HCT116 (cell line): ENCODE results near the gene MUC6. TPM values are rescaled to one million over a fixed set of nuclear protein-coding genes. Genes with fewer than 3 reads are reported as not detected.

ENCODE experiments used
- ATAC-seq: fragments of 200-7000 bp; cut with Tn5 transposase; 2 replicates; pipeline ENCODE4 v1.9.1; 2020; ENCODE audit warnings: mild to moderate bottlenecking, moderate library complexity
- BruUV-seq: library from RNA; stranded (reverse); fragments of 400-500 nt; replicated peaks from 2 replicates; lab custom pipeline; 2021; lab: Mats Ljungman, UMichigan
- CTCF ChIA-PET: fragments of 300-600 bp; sonication (Branson Sonifier 250); formaldehyde crosslinking; loops from one replicate; lab custom pipeline; 2021; ENCODE audit warnings: antibody characterized with exemption; lab: Charles Lee
- POLR2A ChIA-PET: fragments of 300-600, 350-600 bp; sonication (Branson Sonifier 250); formaldehyde crosslinking; loops from one replicate; lab custom pipeline; 2021; ENCODE audit warnings: antibody characterized with exemption; lab: Charles Lee
- RAD21 ChIA-PET, 2 experiments: fragments of 300-600 bp; sonication (Branson Sonifier 250); formaldehyde crosslinking; loops; one replicate each; lab custom pipeline; 2023; ENCODE audit warnings: low total read pairs in 2 of 2; ENCODE audit not compliant: uncharacterized antibody in 2 of 2, unreplicated experiment in 2 of 2, low non-redundant PET in 1 of 2; lab: Charles Lee
- DNase-seq: peaks from one replicate; pipeline ENCODE4 v3.0.0-alpha.2; 2010; ENCODE audit warnings: low read depth, low spot score
- H2AFZ ChIP-seq: fragments of 200-600 bp; shearing (Covaris generic), sonication (generic); 2 replicates; pipeline ENCODE4 v1.6.1; 2017; ENCODE audit warnings: low read depth, mixed run types, mixed read lengths, antibody characterized with exemption, low read length; ENCODE audit not compliant: poor library complexity, severe bottlenecking
- H3K27ac ChIP-seq: 2 replicates; pipeline ENCODE4 v1.5.1; 2012; ENCODE audit warnings: low read depth, low read length
- H3K27me3 ChIP-seq: fragments of 200-600 bp; sonication (generic); 2 replicates; pipeline ENCODE4 v1.6.1; 2016; ENCODE audit warnings: mixed run types, low read length, mixed read lengths; ENCODE audit not compliant: insufficient read depth
- H3K36me3 ChIP-seq, 2 experiments: fragments of 200-500 bp in 1 of 2; fragments of 200-600 bp in 1 of 2; sonication (Bioruptor generic) in 1 of 2; sonication (generic) in 1 of 2; 2 replicates each; pipeline versions ENCODE4 v1.5.1 to v1.6.1; 2014 to 2016; ENCODE audit warnings: low read length in 2 of 2, inconsistent platforms in 1 of 2, mixed read lengths in 1 of 2, mixed run types in 1 of 2; ENCODE audit not compliant: insufficient read depth in 2 of 2, control insufficient read depth in 1 of 2
- H3K4me1 ChIP-seq, 2 experiments: fragments of 200-600 bp in 1 of 2; sonication (generic) in 1 of 2; 2 replicates each; pipeline versions ENCODE4 v1.5.1 to v1.6.1; 2012 to 2017; ENCODE audit warnings: low read length in 2 of 2, inconsistent platforms in 1 of 2, mild to moderate bottlenecking in 1 of 2, mixed read lengths in 1 of 2, mixed run types in 1 of 2, moderate library complexity in 1 of 2; ENCODE audit not compliant: insufficient read depth in 2 of 2, control insufficient read depth in 1 of 2
- H3K4me2 ChIP-seq: fragments of 200-600 bp; sonication (generic); 2 replicates; pipeline ENCODE4 v1.6.1; 2017; ENCODE audit warnings: mixed run types, low read length, mixed read lengths
- H3K4me3 ChIP-seq, 2 experiments: fragments of 200-600 bp in 1 of 2; sonication (generic) in 1 of 2; replicated peaks in 1 of 2; 2 replicates each; pipeline ENCODE4 v1.5.1; 2011 to 2016; ENCODE audit warnings: low read length in 2 of 2, control low read depth in 1 of 2, low read depth in 1 of 2, mild to moderate bottlenecking in 1 of 2, mixed read lengths in 1 of 2, mixed run types in 1 of 2
- H3K79me2 ChIP-seq: fragments of 200-600 bp; sonication (generic); 2 replicates; pipeline ENCODE4 v1.6.1; 2017; ENCODE audit warnings: mild to moderate bottlenecking, mixed run types, low read length, moderate library complexity, mixed read lengths; ENCODE audit not compliant: insufficient read depth
- H3K9ac ChIP-seq: fragments of 200-600 bp; sonication (generic); 2 replicates; pipeline ENCODE4 v1.6.1; 2016; ENCODE audit warnings: low read length, mixed read lengths
- H3K9me2 ChIP-seq: fragments of 200-600 bp; sonication (generic), shearing (Covaris generic); 2 replicates; pipeline ENCODE4 v1.6.1; 2017; ENCODE audit warnings: mixed run types, mild to moderate bottlenecking, moderate library complexity; ENCODE audit not compliant: insufficient read depth
- H3K9me3 ChIP-seq, 2 experiments: fragments of 200-500 bp in 1 of 2; fragments of 200-600 bp in 1 of 2; sonication (Bioruptor generic) in 1 of 2; sonication (generic) in 1 of 2; 2 replicates each; pipeline ENCODE4 v1.6.1; 2014 to 2017; ENCODE audit warnings: low read length in 2 of 2, mixed read lengths in 2 of 2, inconsistent platforms in 1 of 2, low read depth in 1 of 2, mild to moderate bottlenecking in 1 of 2, mixed run types in 1 of 2, moderate library complexity in 1 of 2; ENCODE audit not compliant: control insufficient read depth in 1 of 2, insufficient read depth in 1 of 2
- H4K20me1 ChIP-seq: fragments of 200-600 bp; sonication (generic), shearing (Covaris generic); 2 replicates; pipeline ENCODE4 v1.6.1; 2017; ENCODE audit warnings: mixed run types, mild to moderate bottlenecking, moderate library complexity; ENCODE audit not compliant: insufficient read depth
- ELF1 ChIP-seq: IDR thresholded peaks from 2 replicates; pipeline ENCODE4 v1.6.1; 2012; ENCODE audit warnings: low read depth, borderline replicate concordance
- EZH2 ChIP-seq: fragments of 200-600 bp; sonication (generic); IDR thresholded peaks from 2 replicates; pipeline ENCODE4 v1.6.1; 2017; ENCODE audit warnings: antibody characterized with exemption, mixed run types
- EZH2phosphoT487 ChIP-seq: fragments of 200-600 bp; IDR thresholded peaks from 2 replicates; pipeline ENCODE4 v1.6.1; 2018; ENCODE audit warnings: antibody characterized with exemption, borderline replicate concordance
- POLR2A ChIP-seq: IDR thresholded peaks from 2 replicates; pipeline ENCODE4 v1.7.0; 2011; ENCODE audit warnings: borderline replicate concordance; ENCODE audit not compliant: insufficient read depth, insufficient read length; ENCODE audit errors: extremely low read depth
- RAD21 ChIP-seq: IDR thresholded peaks from 2 replicates; pipeline ENCODE4 v1.6.1; 2012; ENCODE audit warnings: low read depth, mild to moderate bottlenecking
- SRF ChIP-seq: IDR thresholded peaks from 2 replicates; pipeline ENCODE4 v1.6.1; 2012; ENCODE audit warnings: low read depth
- TCF7L2 ChIP-seq: IDR thresholded peaks from 2 replicates; pipeline ENCODE4 v1.7.0; 2011; ENCODE audit warnings: borderline replicate concordance, inconsistent platforms; ENCODE audit not compliant: insufficient read depth, insufficient read length; ENCODE audit errors: extremely low read depth
- ZFX ChIP-seq: fragments of 450-650 bp; IDR thresholded peaks from 2 replicates; pipeline ENCODE4 v1.6.1; 2017
- intact Hi-C: fragments of 100-400 bp; cut with micrococcal nuclease; formaldehyde crosslinking; loops from 2 replicates; pipeline ENCODE4 v1.10.0; 2022
- total RNA-seq: library from RNA; stranded (reverse); gene quantifications from one replicate; pipeline ENCODE4 v1.2.1, GENCODE V29; 2021; ENCODE audit not compliant: unreplicated experiment
- TF ChIP-seq, protein P1 (sequence below), 3 experiments: fragments of 200-600 bp in 1 of 3; sonication (generic) in 1 of 3; IDR thresholded peaks in 2 of 3; conservative IDR thresholded peaks in 1 of 3; 2 replicates each; pipeline ENCODE4 v1.5.1; 2012 to 2017; ENCODE audit warnings: low read depth in 2 of 3, low read length in 2 of 3, antibody characterized with exemption in 1 of 3, borderline replicate concordance in 1 of 3, control low read depth in 1 of 3, mild to moderate bottlenecking in 1 of 3, mixed read lengths in 1 of 3, mixed run types in 1 of 3, moderate library complexity in 1 of 3; ENCODE audit not compliant: insufficient read depth in 1 of 3
- TF ChIP-seq, protein P2 (sequence below): IDR thresholded peaks from 2 replicates; pipeline ENCODE4 v1.6.1; 2012; ENCODE audit warnings: low read depth
- TF ChIP-seq, protein P3 (sequence below): IDR thresholded peaks from 2 replicates; pipeline ENCODE4 v1.6.1; 2012

MUC6 gene
- total RNA-seq, 1 experiment from 2014 or later = 0.02 TPM

DNA sequence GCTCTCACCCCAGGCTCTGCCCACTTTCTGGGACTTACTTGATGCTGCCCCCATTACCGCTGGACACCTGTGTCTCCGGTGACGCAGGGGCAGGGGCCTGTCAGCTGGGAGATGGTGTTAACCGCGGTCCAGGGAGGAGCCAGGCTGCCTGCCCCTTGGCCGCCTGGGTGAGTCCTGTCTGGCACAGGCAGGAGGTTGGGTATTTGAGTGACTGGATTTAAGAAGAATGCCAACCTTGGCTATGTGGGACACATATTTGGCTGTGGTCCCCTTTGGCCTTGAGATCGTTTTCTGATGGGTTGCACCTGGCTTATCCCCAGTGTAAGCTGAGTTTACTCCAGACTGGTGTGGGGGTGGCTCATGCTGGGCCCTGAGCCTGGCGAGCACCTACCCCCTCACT, 2.5 kb downstream of the MUC6 start:
- Histone ChIP-seq H3K27ac (no peak overlapping the region), H3K79me2 (no peaks in the 10 kb centered on the region), H3K9me2 (no peaks in the 10 kb centered on the region), H3K9ac (no peak overlapping the region), H3K9me3 (no peaks in the 10 kb centered on the region; a peak in 1 of 4 replicates), H4K20me1 (no peaks in the 10 kb centered on the region), H3K27me3 (no peaks in the 10 kb centered on the region), H3K4me1 (no peaks in the 10 kb centered on the region), H2AFZ (no peak overlapping the region), H3K4me3 (no peak overlapping the region), H3K4me2 (no peak overlapping the region), H3K36me3 (no peaks in the 10 kb centered on the region)
- RAD21 ChIA-PET = no interaction called here
- BruUV-seq = no TSS peak
- no peak for DNase-seq
- CTCF ChIA-PET = no interaction called here
- POLR2A ChIA-PET = no interaction called here
- intact Hi-C loops = no loop called here
- no peak for TF ChIP-seq TCF7L2
- no peak for TF ChIP-seq EZH2phosphoT487
- TF ChIP-seq, protein P1, sequence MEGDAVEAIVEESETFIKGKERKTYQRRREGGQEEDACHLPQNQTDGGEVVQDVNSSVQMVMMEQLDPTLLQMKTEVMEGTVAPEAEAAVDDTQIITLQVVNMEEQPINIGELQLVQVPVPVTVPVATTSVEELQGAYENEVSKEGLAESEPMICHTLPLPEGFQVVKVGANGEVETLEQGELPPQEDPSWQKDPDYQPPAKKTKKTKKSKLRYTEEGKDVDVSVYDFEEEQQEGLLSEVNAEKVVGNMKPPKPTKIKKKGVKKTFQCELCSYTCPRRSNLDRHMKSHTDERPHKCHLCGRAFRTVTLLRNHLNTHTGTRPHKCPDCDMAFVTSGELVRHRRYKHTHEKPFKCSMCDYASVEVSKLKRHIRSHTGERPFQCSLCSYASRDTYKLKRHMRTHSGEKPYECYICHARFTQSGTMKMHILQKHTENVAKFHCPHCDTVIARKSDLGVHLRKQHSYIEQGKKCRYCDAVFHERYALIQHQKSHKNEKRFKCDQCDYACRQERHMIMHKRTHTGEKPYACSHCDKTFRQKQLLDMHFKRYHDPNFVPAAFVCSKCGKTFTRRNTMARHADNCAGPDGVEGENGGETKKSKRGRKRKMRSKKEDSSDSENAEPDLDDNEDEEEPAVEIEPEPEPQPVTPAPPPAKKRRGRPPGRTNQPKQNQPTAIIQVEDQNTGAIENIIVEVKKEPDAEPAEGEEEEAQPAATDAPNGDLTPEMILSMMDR (IDR thresholded peaks at IDR 0.05 in 2 of 3, conservative IDR thresholded peaks at IDR 0.05 in 1 of 3; ENCODE audit: borderline replicate concordance in 1 of 3, insufficient read depth in 1 of 3, low read depth in 2 of 3, low read length in 2 of 3) = no peak
- TF ChIP-seq, protein P2, sequence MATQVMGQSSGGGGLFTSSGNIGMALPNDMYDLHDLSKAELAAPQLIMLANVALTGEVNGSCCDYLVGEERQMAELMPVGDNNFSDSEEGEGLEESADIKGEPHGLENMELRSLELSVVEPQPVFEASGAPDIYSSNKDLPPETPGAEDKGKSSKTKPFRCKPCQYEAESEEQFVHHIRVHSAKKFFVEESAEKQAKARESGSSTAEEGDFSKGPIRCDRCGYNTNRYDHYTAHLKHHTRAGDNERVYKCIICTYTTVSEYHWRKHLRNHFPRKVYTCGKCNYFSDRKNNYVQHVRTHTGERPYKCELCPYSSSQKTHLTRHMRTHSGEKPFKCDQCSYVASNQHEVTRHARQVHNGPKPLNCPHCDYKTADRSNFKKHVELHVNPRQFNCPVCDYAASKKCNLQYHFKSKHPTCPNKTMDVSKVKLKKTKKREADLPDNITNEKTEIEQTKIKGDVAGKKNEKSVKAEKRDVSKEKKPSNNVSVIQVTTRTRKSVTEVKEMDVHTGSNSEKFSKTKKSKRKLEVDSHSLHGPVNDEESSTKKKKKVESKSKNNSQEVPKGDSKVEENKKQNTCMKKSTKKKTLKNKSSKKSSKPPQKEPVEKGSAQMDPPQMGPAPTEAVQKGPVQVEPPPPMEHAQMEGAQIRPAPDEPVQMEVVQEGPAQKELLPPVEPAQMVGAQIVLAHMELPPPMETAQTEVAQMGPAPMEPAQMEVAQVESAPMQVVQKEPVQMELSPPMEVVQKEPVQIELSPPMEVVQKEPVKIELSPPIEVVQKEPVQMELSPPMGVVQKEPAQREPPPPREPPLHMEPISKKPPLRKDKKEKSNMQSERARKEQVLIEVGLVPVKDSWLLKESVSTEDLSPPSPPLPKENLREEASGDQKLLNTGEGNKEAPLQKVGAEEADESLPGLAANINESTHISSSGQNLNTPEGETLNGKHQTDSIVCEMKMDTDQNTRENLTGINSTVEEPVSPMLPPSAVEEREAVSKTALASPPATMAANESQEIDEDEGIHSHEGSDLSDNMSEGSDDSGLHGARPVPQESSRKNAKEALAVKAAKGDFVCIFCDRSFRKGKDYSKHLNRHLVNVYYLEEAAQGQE = no peak
- TF ChIP-seq ELF1 = no peak
- no peak for TF ChIP-seq POLR2A
- no peak for TF ChIP-seq SRF
- no peak for TF ChIP-seq EZH2
- no peak for TF ChIP-seq RAD21
- TF ChIP-seq ZFX = no peak
- TF ChIP-seq, protein P3, sequence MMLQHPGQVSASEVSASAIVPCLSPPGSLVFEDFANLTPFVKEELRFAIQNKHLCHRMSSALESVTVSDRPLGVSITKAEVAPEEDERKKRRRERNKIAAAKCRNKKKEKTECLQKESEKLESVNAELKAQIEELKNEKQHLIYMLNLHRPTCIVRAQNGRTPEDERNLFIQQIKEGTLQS = no peak
- ATAC-seq = no peak
